Activated CD4-positive, alpha-beta memory T cell treated with anti-CD3 and anti-CD28 coated beads for 36 hours (primary cell): ENCODE data around the gene GLB1L2. TPM values are rescaled to one million over a fixed set of nuclear protein-coding genes. Genes with fewer than 3 reads are reported as not detected.

Experiments used
- CTCF ChIA-PET: fragments of 350-600 bp; sonication (Branson Sonifier 250); formaldehyde crosslinking; loops from one replicate; lab custom pipeline; 2021; ENCODE audit warnings: antibody characterized with exemption, inconsistent platforms; lab: Charles Lee
- POLR2A ChIA-PET: fragments of 350-600 bp; sonication (Branson Sonifier 250); formaldehyde crosslinking; loops from one replicate; lab custom pipeline; 2021; ENCODE audit warnings: antibody characterized with exemption; lab: Charles Lee
- DNase-seq: peaks from one replicate; pipeline ENCODE4 v3.0.0-alpha.2; 2020
- H3K27ac Mint-ChIP-seq: one replicate; pipeline ENCODE4 v1.8.0; 2021; ENCODE audit warnings: mixed read lengths
- H3K27me3 Mint-ChIP-seq: one replicate; pipeline ENCODE4 v1.8.0; 2021; ENCODE audit warnings: mixed read lengths
- H3K36me3 Mint-ChIP-seq: one replicate; pipeline ENCODE4 v1.8.0; 2021; ENCODE audit warnings: mixed read lengths
- H3K4me1 Mint-ChIP-seq: one replicate; pipeline ENCODE4 v1.8.0; 2021; ENCODE audit warnings: low read depth, mixed read lengths
- H3K4me3 Mint-ChIP-seq: one replicate; pipeline ENCODE4 v1.8.0; 2021; ENCODE audit warnings: mild to moderate bottlenecking, mixed read lengths
- H3K9me3 Mint-ChIP-seq: one replicate; pipeline ENCODE4 v1.8.0; 2021; ENCODE audit warnings: mixed read lengths
- intact Hi-C: fragments of 100-400 bp; cut with micrococcal nuclease; formaldehyde crosslinking; loops from one replicate; pipeline ENCODE4 v1.15.1; 2023
- total RNA-seq, 2 experiments: library from RNA; stranded (reverse); gene quantifications; one replicate each; pipeline ENCODE4 v1.2.3, GENCODE V29; 2021

Gene GLB1L2
- total RNA-seq, 2 experiments from 2014 or later, result 3.8 to 4.1 TPM

- CTCF ChIA-PET, result no interaction called here
- no peaks in the 10 kb centered on the region for H3K27me3 Mint-ChIP-seq
- H3K4me1 Mint-ChIP-seq, result peaks cover 8% of the 10 kb centered on the region
- intact Hi-C loops, result no loop called here
- POLR2A ChIA-PET, result no interaction called here
- H3K27ac Mint-ChIP-seq, result no peak overlapping the region
- H3K4me3 Mint-ChIP-seq, result no peak overlapping the region
- H3K9me3 Mint-ChIP-seq, result no peaks in the 10 kb centered on the region
- DNase-seq, result no peak
- H3K36me3 Mint-ChIP-seq, result peaks cover 2% of the 10 kb centered on the region
Measured at GRCh38 chr11:134355136-134355535, 23.3 kb downstream of the GLB1L2 start.

GRCh38 chr11:134355656-134356055 is 23.9 kb downstream of the GLB1L2 start:
- Mint-ChIP-seq H3K4me3 (no peak overlapping the region), H3K4me1 (peaks cover 7% of the 10 kb centered on the region), H3K9me3 (no peaks in the 10 kb centered on the region), H3K27me3 (no peaks in the 10 kb centered on the region), H3K27ac (no peak overlapping the region), H3K36me3 (peaks cover 2% of the 10 kb centered on the region)
- no peak for DNase-seq
- intact Hi-C loops, result no loop called here
- ChIA-PET POLR2A (no interaction called here), CTCF (no interaction called here)

- intact Hi-C loops, result no loop called here
- Mint-ChIP-seq H3K36me3 (peaks cover 2% of the 10 kb centered on the region), H3K27me3 (peaks cover 1% of the 10 kb centered on the region), H3K4me1 (peaks cover 9% of the 10 kb centered on the region), H3K4me3 (no peak overlapping the region), H3K9me3 (no peaks in the 10 kb centered on the region), H3K27ac (no peak overlapping the region)
- ChIA-PET CTCF (no interaction called here), POLR2A (no interaction called here)
- DNase-seq, result no peak
Measured at GRCh38 chr11:134356656-134357544, 25.1 kb downstream of the GLB1L2 start.

- DNase-seq, result no peak
- Mint-ChIP-seq H3K27me3 (peaks cover 1% of the 10 kb centered on the region), H3K4me1 (peaks cover 11% of the 10 kb centered on the region), H3K9me3 (no peaks in the 10 kb centered on the region), H3K27ac (no peak overlapping the region), H3K4me3 (no peak overlapping the region), H3K36me3 (peaks cover 2% of the 10 kb centered on the region)
- ChIA-PET CTCF (no interaction called here), POLR2A (no interaction called here)
- intact Hi-C loops, result no loop called here
Measured at GRCh38 chr11:134357545-134357839, 25.7 kb downstream of the GLB1L2 start.

GRCh38 chr11:134358165-134358855 is 26.5 kb downstream of the GLB1L2 start:
- no peak for DNase-seq
- Mint-ChIP-seq H3K27ac (no peak overlapping the region), H3K27me3 (peaks cover 1% of the 10 kb centered on the region), H3K36me3 (peaks cover under 1% of the 10 kb centered on the region), H3K9me3 (no peaks in the 10 kb centered on the region), H3K4me3 (no peak overlapping the region), H3K4me1 (peaks cover 11% of the 10 kb centered on the region)
- ChIA-PET POLR2A (no interaction called here), CTCF (no interaction called here)
- intact Hi-C loops, result no loop called here

- H3K9me3 Mint-ChIP-seq, result no peaks in the 10 kb centered on the region
- ChIA-PET CTCF (interaction anchor here (1.1 kb wide), 1 partner anchor 28 kb away, joined by 3 read pairs; no protein-coding TSS in a partner anchor), POLR2A (no interaction called here)
- no peak for DNase-seq
- H3K27me3 Mint-ChIP-seq, result peaks cover 1% of the 10 kb centered on the region
- no peaks in the 10 kb centered on the region for H3K36me3 Mint-ChIP-seq
- H3K4me3 Mint-ChIP-seq, result no peak overlapping the region
- H3K4me1 Mint-ChIP-seq, result peaks cover 11% of the 10 kb centered on the region
- no peak overlapping the region for H3K27ac Mint-ChIP-seq
- intact Hi-C loops, result no loop called here
Measured at GRCh38 chr11:134358856-134359490, 27.2 kb downstream of the GLB1L2 start.

GRCh38 chr11:134359646-134360045 is 27.9 kb downstream of the GLB1L2 start:
- no peak for DNase-seq
- ChIA-PET POLR2A (no interaction called here), CTCF (interaction anchor here (1.0 to 1.1 kb wide), 2 partner anchors 24 to 27 kb away, joined by 3 read pairs; no protein-coding TSS in a partner anchor)
- H3K27ac Mint-ChIP-seq, result no peak overlapping the region
- no peak overlapping the region for H3K4me3 Mint-ChIP-seq
- no peaks in the 10 kb centered on the region for H3K36me3 Mint-ChIP-seq
- peaks cover 11% of the 10 kb centered on the region for H3K4me1 Mint-ChIP-seq
- no peaks in the 10 kb centered on the region for H3K9me3 Mint-ChIP-seq
- intact Hi-C loops, result no loop called here
- H3K27me3 Mint-ChIP-seq, result peaks cover 1% of the 10 kb centered on the region

- CTCF ChIA-PET, result interaction anchor here (1.0 to 1.1 kb wide), 2 partner anchors 25 to 27 kb away, joined by 3 read pairs; no protein-coding TSS in a partner anchor
- no peak overlapping the region for H3K27ac Mint-ChIP-seq
- intact Hi-C loops, result no loop called here
- POLR2A ChIA-PET, result no interaction called here
- no peaks in the 10 kb centered on the region for H3K9me3 Mint-ChIP-seq
- peaks cover 11% of the 10 kb centered on the region for H3K4me1 Mint-ChIP-seq
- DNase-seq, result peak; percentile 86
- no peak overlapping the region for H3K4me3 Mint-ChIP-seq
- no peaks in the 10 kb centered on the region for H3K36me3 Mint-ChIP-seq
- H3K27me3 Mint-ChIP-seq, result peaks cover 1% of the 10 kb centered on the region
Measured at GRCh38 chr11:134360050-134360835, 28.5 kb downstream of the GLB1L2 start.

GRCh38 chr11:134361661-134362060 is 29.9 kb downstream of the GLB1L2 start:
- peaks cover 1% of the 10 kb centered on the region for H3K27me3 Mint-ChIP-seq
- intact Hi-C loops, result no loop called here
- no peaks in the 10 kb centered on the region for H3K36me3 Mint-ChIP-seq
- peaks cover 11% of the 10 kb centered on the region for H3K4me1 Mint-ChIP-seq
- H3K27ac Mint-ChIP-seq, result no peak overlapping the region
- no peaks in the 10 kb centered on the region for H3K9me3 Mint-ChIP-seq
- ChIA-PET POLR2A (no interaction called here), CTCF (interaction anchor here (0.9 kb wide), 1 partner anchor 56 kb away, joined by 3 read pairs; no protein-coding TSS in a partner anchor)
- no peak for DNase-seq
- no peak overlapping the region for H3K4me3 Mint-ChIP-seq

- no peak for DNase-seq
- intact Hi-C loops, result no loop called here
- ChIA-PET POLR2A (no interaction called here), CTCF (interaction anchor here (0.9 kb wide), 1 partner anchor 55 kb away, joined by 3 read pairs; no protein-coding TSS in a partner anchor)
- H3K27me3 Mint-ChIP-seq, result peaks cover 1% of the 10 kb centered on the region
- no peak overlapping the region for H3K27ac Mint-ChIP-seq
- no peaks in the 10 kb centered on the region for H3K9me3 Mint-ChIP-seq
- peaks cover 11% of the 10 kb centered on the region for H3K4me1 Mint-ChIP-seq
- no peak overlapping the region for H3K4me3 Mint-ChIP-seq
- no peaks in the 10 kb centered on the region for H3K36me3 Mint-ChIP-seq
Measured at GRCh38 chr11:134362192-134362901, 30.6 kb downstream of the GLB1L2 start.

GRCh38 chr11:134363161-134363560 is 31.4 kb downstream of the GLB1L2 start:
- no peak for DNase-seq
- Mint-ChIP-seq H3K27ac (no peak overlapping the region), H3K36me3 (no peaks in the 10 kb centered on the region), H3K27me3 (peaks cover 1% of the 10 kb centered on the region), H3K4me1 (peaks cover 11% of the 10 kb centered on the region), H3K4me3 (no peak overlapping the region), H3K9me3 (no peaks in the 10 kb centered on the region)
- POLR2A ChIA-PET, result no interaction called here
- CTCF ChIA-PET, result no interaction called here
- intact Hi-C loops, result no loop called here
